Neural progenitor cell (in vitro differentiated cells): Measurements from ENCODE around the gene GALNS. TPM values are rescaled to one million over a fixed set of nuclear protein-coding genes. Genes with fewer than 3 reads are reported as not detected.

Experiments
- DNase-seq: peaks from one replicate; pipeline ENCODE4 v3.0.0-alpha.2; 2016; ENCODE audit warnings: low spot score
- H2AFZ ChIP-seq: fragments of 200-600 bp; sonication (generic); replicated peaks from 2 replicates; pipeline ENCODE4 v1.6.1; 2016; ENCODE audit warnings: antibody characterized with exemption
- H3F3A ChIP-seq: fragments of 200-600 bp; sonication (generic); 2 replicates; pipeline ENCODE4 v1.6.1; 2016; ENCODE audit warnings: antibody characterized with exemption, low read depth
- H3K27ac ChIP-seq: fragments of 200-600 bp; sonication (generic); 2 replicates; pipeline ENCODE4 v1.5.1; 2016; ENCODE audit warnings: mild to moderate bottlenecking
- H3K27me3 ChIP-seq: fragments of 200-600 bp; sonication (generic); 2 replicates; pipeline ENCODE4 v1.6.1; 2016; ENCODE audit warnings: mild to moderate bottlenecking, moderate library complexity
- H3K36me3 ChIP-seq: fragments of 200-600 bp; sonication (generic); 2 replicates; pipeline ENCODE4 v1.5.1; 2016
- H3K4me1 ChIP-seq: fragments of 200-600 bp; sonication (generic); 2 replicates; pipeline ENCODE4 v1.6.1; 2016; ENCODE audit warnings: mixed run types
- H3K4me2 ChIP-seq: fragments of 200-600 bp; sonication (generic); 2 replicates; pipeline ENCODE4 v1.6.1; 2016
- H3K4me3 ChIP-seq: fragments of 200-600 bp; sonication (generic); 2 replicates; pipeline ENCODE4 v1.5.1; 2016
- H3K79me2 ChIP-seq: fragments of 200-600 bp; sonication (generic); 2 replicates; pipeline ENCODE4 v1.6.1; 2016; ENCODE audit warnings: low read depth
- H3K9ac ChIP-seq: fragments of 200-600 bp; sonication (generic); 2 replicates; pipeline ENCODE4 v1.6.1; 2016
- H3K9me3 ChIP-seq: fragments of 200-600 bp; sonication (generic); 2 replicates; pipeline ENCODE4 v1.5.1; 2016; ENCODE audit warnings: low read depth
- H4K20me1 ChIP-seq: fragments of 200-600 bp; sonication (generic); 2 replicates; pipeline ENCODE4 v1.6.1; 2016; ENCODE audit warnings: low read depth
- H3K27ac Mint-ChIP-seq: 3 replicates; pipeline ENCODE4 v1.8.0; 2021; ENCODE audit warnings: mixed read lengths
- H3K27me3 Mint-ChIP-seq: 2 replicates; pipeline ENCODE4 v1.8.0; 2022; ENCODE audit warnings: low read depth, mild to moderate bottlenecking, inconsistent platforms, moderate library complexity, mixed read lengths; ENCODE audit not compliant: insufficient read depth
- H3K36me3 Mint-ChIP-seq: 3 replicates; pipeline ENCODE4 v1.8.0; 2021; ENCODE audit warnings: mixed read lengths
- H3K4me1 Mint-ChIP-seq: 3 replicates; pipeline ENCODE4 v1.8.0; 2021; ENCODE audit warnings: mixed read lengths
- H3K4me3 Mint-ChIP-seq: 3 replicates; pipeline ENCODE4 v1.8.0; 2021; ENCODE audit warnings: mild to moderate bottlenecking, moderate library complexity, mixed read lengths
- H3K9me3 Mint-ChIP-seq: 3 replicates; pipeline ENCODE4 v1.8.0; 2020; ENCODE audit warnings: mixed read lengths
- CTCF ChIP-seq: fragments of 200-600 bp; sonication (generic); IDR thresholded peaks from 2 replicates; pipeline ENCODE4 v1.5.1; 2017; ENCODE audit warnings: antibody characterized with exemption, mild to moderate bottlenecking
- EZH2 ChIP-seq: fragments of 200-600 bp; sonication (generic); IDR thresholded peaks from 2 replicates; pipeline ENCODE4 v1.6.1; 2017; ENCODE audit warnings: antibody characterized with exemption, mild to moderate bottlenecking, moderate library complexity
- EZH2phosphoT487 ChIP-seq: fragments of 200-600 bp; sonication (generic); IDR thresholded peaks from 2 replicates; pipeline ENCODE4 v1.6.1; 2017; ENCODE audit warnings: antibody characterized with exemption
- total RNA-seq: library from RNA; depleted of rRNA; stranded (reverse); fragments of >200 nt; gene quantifications from 2 replicates; pipeline ENCODE4 v1.2.3, GENCODE V29; 2015; ENCODE audit warnings: low replicate concordance

Gene GALNS
- total RNA-seq, 1 donor from 2014 or later = 5.0 TPM

DNA sequence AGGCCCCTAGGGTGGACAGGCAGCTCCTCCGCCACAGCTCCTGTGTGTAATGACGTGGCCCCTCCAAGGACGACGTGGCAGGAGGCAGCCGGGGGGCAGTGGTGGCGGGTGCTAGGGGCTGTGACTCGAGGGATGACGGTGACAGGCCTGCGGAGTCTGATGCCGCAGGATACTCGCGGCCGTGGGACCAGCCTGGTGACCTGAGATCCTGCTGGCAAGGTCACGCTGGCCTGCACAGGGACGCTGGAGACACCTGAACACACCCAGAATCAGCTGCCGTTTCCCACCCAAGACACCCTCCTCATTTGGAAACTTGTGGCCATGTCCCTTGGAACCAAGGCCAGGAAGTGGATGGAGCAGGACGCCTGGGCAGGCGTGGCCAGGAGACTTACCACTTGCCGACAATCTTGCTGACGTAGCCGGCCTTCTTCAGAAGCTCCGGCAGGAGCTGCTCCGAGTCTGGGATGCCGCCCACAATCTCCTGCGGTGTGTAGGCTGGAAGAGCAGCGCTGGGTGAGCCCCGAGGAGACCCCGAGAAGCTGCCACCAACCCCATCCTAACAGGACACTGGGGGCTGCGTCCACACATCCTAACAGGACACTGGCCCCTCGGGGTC, 16.0 kb downstream of the GALNS start:
- TF ChIP-seq EZH2phosphoT487 = no peak
- no peak for TF ChIP-seq CTCF
- TF ChIP-seq EZH2 = no peak
- Histone ChIP-seq H2AFZ (no peak overlapping the region), H3K4me1 (no peaks in the 10 kb centered on the region), H3K27me3 (no peaks in the 10 kb centered on the region), H3K36me3 (no peaks in the 10 kb centered on the region), H4K20me1 (peaks cover 4% of the 10 kb centered on the region), H3K4me3 (no peak overlapping the region), H3K9me3 (no peaks in the 10 kb centered on the region), H3K9ac (no peak overlapping the region), H3K27ac (no peak overlapping the region), H3F3A (no peaks in the 10 kb centered on the region), H3K79me2 (no peaks in the 10 kb centered on the region), H3K4me2 (no peak overlapping the region)
- no peak overlapping the region for H3K27ac Mint-ChIP-seq
- H3K4me1 Mint-ChIP-seq = peaks cover 3% of the 10 kb centered on the region
- H3K4me3 Mint-ChIP-seq = no peak overlapping the region
- DNase-seq = no peak
- H3K27me3 Mint-ChIP-seq = peaks cover 8% of the 10 kb centered on the region
- H3K36me3 Mint-ChIP-seq = no peaks in the 10 kb centered on the region
- no peaks in the 10 kb centered on the region for H3K9me3 Mint-ChIP-seq

GRCh38 chr16:88839745-88840599, 16.8 kb downstream of the GALNS start:
- H3K4me3 ChIP-seq = no peak overlapping the region
- H3K36me3 ChIP-seq = no peaks in the 10 kb centered on the region
- H3K27me3 Mint-ChIP-seq = peaks cover 8% of the 10 kb centered on the region

GRCh38 chr16:88839026-88839529, 17.7 kb downstream of the GALNS start:
- TF ChIP-seq EZH2phosphoT487 (no peak), CTCF (peak; percentile 34)
- Histone ChIP-seq H3K27me3 (no peaks in the 10 kb centered on the region), H3K4me3 (no peak overlapping the region), H2AFZ (no peak overlapping the region), H3F3A (no peaks in the 10 kb centered on the region), H3K4me2 (no peak overlapping the region), H3K4me1 (no peaks in the 10 kb centered on the region), H3K9ac (no peak overlapping the region), H3K79me2 (no peaks in the 10 kb centered on the region), H3K27ac (no peak overlapping the region), H3K36me3 (no peaks in the 10 kb centered on the region), H4K20me1 (no peaks in the 10 kb centered on the region), H3K9me3 (no peaks in the 10 kb centered on the region)
- Mint-ChIP-seq H3K4me1 (no peaks in the 10 kb centered on the region), H3K27me3 (peaks cover 6% of the 10 kb centered on the region), H3K9me3 (no peaks in the 10 kb centered on the region), H3K27ac (no peak overlapping the region), H3K36me3 (no peaks in the 10 kb centered on the region), H3K4me3 (no peak overlapping the region)
- peak; percentile 15 for DNase-seq

More at GRCh38 chr16:88839745-88840599, 16.8 kb downstream of the GALNS start:
- Histone ChIP-seq H3K4me1 (no peaks in the 10 kb centered on the region), H3K4me2 (no peak overlapping the region), H2AFZ (no peak overlapping the region), H3K79me2 (no peaks in the 10 kb centered on the region), H4K20me1 (peaks cover 4% of the 10 kb centered on the region), H3K27me3 (no peaks in the 10 kb centered on the region), H3K27ac (no peak overlapping the region), H3K9ac (no peak overlapping the region), H3K9me3 (no peaks in the 10 kb centered on the region), H3F3A (no peaks in the 10 kb centered on the region)
- no peaks in the 10 kb centered on the region for H3K9me3 Mint-ChIP-seq
- no peaks in the 10 kb centered on the region for H3K36me3 Mint-ChIP-seq
- H3K4me1 Mint-ChIP-seq = peaks cover 3% of the 10 kb centered on the region
- no peak overlapping the region for H3K27ac Mint-ChIP-seq
- DNase-seq = no peak
- TF ChIP-seq CTCF (no peak), EZH2 (no peak), EZH2phosphoT487 (no peak)
- no peak overlapping the region for H3K4me3 Mint-ChIP-seq
